Measurements from ENCODE around the gene KIRREL3.
"Not testable (repeated sequence)": the region's sequence is repeated elsewhere in the genome, so short reads cannot be mapped to it uniquely, and the experiment has no call there.

The KIRREL3 gene

DNA sequence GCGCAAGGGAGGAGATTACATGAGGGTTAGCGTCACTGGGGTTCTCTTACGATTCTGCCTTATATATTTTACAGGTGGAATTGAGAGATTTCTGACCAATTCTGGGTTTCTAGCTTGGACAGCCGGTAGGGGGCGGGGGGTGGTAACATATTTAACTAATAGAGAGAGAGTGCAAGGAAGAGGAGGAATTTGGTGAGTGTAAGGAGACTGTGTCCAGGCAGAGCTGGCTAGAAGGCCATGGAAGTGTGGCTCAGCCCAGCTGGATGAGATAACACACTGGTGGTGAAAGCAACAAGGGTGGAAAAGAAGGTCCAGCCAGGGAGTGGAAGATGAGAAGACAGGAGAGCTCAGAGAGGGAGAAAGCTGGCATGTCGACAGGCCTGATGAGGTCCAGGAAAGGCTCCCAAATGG, 588.6 kb downstream of the KIRREL3 start:
- no peak for DNase-seq

DNA sequence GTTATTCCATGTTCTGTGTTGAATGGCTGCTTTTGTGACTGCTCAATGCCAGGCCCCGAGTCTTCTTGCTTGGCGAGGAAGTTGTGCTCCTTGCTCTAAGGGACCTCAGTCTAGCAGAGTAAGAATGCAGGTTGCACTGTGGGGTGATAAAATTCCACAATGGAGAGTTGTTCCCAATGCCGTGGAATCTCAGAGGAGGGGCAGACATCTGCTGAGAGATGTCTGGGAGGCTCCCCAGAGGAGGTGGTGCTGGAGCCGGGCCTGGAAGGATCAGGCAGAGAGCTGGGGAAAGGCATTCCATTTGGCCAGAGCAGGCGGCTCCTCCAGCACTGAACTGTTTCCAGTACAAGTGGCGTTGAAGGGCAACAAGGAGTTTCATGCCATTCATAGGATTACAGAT, 589.9 kb downstream of the KIRREL3 start:
- no peak for DNase-seq

GRCh38 chr11:126409620-126409985, 591.0 kb downstream of the KIRREL3 start:
- no peak for DNase-seq

GRCh38 chr11:126408901-126409619, 591.5 kb downstream of the KIRREL3 start:
- no peak for DNase-seq

DNA sequence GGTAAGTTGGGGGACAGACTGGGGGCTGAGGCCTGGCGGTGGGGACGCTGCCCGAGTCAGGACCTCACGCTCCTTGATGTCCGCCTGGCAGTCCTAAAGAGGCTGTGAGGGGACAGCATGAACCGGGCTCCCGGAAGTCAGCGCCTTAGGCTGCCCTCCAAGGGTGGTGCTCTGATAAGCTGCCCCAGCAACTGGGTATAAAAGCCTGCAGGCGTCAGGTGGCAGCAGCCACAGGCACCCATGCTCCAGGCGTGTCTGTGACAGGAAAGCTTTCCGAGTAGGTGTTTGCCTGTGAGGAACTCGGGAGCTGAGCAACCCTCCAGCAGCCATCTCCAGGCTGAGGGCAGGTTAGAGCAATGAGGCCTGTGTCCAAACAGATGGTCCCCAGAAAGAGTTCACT, 592.1 kb downstream of the KIRREL3 start:
- no peak for DNase-seq

DNA sequence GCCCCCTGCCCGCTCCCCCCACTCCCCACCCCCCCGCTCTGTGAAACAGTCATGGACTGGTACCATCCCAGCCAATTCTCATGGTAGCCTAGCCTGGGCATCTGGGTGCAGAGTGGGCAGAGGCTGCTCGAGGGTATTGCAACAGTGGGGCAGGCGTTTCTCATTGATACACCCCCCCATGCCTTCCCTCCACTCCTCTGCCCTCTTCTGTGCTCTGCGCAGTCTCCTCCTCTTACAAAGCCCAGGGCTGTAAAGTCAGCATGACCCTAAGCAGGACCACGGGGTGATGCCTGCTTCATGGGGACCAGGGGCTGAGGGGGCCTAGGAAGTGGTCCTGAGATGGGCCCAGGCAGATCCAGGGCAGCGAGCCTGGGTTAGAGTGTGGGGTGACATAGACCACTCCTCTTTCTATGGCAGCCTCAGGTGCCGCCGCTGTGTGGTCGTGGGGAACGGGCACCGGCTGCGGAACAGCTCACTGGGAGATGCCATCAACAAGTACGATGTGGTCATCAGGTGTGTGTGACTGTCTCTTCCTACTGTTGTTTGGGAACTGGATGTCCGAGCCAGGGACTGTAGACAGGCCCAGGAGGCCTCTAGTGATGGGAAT, 592.8 kb downstream of the KIRREL3 start:
- DNase-seq: no peak

GRCh38 chr11:126407101-126407521, 593.5 kb downstream of the KIRREL3 start:
- DNase-seq: no peak

GRCh38 chr11:126406368-126406767, 594.2 kb downstream of the KIRREL3 start:
- no peak for DNase-seq

GRCh38 chr11:126405906-126406305, 594.7 kb downstream of the KIRREL3 start:
- no peak for DNase-seq

DNA sequence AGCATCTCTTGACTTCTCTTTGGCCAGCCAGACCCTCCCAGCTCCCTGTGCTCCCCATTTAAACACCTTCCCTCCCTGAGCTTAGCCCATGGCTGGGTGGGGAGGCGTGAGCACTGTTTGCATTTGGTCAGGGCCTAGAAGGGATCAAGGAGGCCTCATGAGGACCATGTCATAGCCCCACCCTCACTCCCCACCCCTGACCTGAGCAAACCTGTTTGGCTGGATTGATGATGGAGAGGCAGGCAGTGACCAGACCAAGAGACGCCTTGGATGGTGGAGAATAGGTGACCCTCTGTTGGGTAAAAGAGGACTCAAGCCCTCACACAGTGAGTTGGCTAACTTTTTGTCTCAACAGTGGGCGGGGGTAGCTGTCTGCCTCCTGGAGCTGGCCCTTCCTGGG, 595.2 kb downstream of the KIRREL3 start:
- no peak for DNase-seq

DNA sequence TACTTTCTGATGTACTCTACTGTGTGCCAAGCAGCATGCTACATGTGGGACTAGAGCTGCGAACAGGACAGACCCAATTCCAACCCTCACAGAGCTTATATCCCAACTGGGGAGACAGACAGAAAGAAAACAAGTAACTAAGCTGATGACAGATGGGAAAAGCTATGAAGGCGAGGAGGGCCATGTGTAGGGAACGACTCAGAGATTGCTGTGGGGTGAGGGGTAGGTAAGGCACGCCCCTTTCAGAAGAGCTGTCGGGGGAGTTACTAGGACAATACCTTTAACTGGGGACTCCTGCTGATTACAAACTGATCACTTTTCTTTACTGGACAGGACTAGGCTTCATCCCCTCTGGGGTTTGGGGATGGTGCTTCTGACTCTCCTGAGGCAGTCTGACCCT, 596.2 kb downstream of the KIRREL3 start:
- DNase-seq: no peak

GRCh38 chr11:126403658-126404057, 596.9 kb downstream of the KIRREL3 start:
- DNase-seq: no peak

GRCh38 chr11:126403022-126403581, 597.5 kb downstream of the KIRREL3 start:
- DNase-seq: no peak

GRCh38 chr11:126400479-126400878, 600.1 kb downstream of the KIRREL3 start:
- no peak for DNase-seq

DNA sequence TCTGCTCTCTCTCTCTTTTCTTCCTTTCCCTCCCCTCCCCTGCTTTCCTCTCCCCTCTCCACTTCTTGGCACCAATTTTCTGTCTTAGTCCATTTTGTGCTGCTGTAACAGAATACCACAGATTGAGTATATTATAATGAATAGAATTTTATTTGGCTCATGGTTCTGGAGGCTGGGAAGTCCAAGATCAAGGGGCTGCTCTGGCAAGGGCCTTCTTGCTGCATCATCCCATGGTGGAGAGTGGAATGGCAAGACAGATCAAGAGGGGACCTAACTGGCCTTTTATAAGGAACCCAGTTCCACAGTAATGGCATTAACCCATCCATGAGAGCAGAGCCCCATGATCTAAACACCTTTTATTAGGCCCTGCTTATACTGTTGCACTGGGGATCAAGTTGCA, 600.6 kb downstream of the KIRREL3 start:
- DNase-seq: no peak

DNA sequence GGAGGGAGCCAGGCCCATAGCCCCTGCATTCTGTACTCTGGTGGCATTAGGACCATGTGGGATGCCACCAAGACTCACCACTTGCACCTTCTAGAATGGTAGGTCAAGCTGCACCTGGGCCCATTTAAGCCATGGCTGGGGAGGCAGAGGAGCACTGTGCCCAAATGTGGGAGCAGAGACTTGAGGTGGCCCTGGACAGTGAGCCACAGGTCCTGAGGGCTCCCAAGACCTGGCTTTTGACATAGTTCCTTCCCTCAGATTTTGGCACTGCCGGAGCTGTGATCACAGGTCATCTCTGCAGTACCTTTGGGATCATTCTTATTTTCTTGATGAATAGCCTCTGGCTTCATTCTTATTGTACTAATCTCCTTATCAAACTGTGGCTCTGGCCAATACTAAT, 601.8 kb downstream of the KIRREL3 start:
- no peak for DNase-seq

- DNase-seq: no peak
Observed at GRCh38 chr11:126398296-126398695, 602.3 kb downstream of the KIRREL3 start.

- no peak for DNase-seq
Observed at GRCh38 chr11:126396965-126397364, 603.6 kb downstream of the KIRREL3 start.

- DNase-seq: not testable (repeated sequence)
Observed at GRCh38 chr11:126396266-126396665, 604.3 kb downstream of the KIRREL3 start.

GRCh38 chr11:126395784-126396183, 604.8 kb downstream of the KIRREL3 start:
- not testable (repeated sequence) for DNase-seq

GRCh38 chr11:126394634-126395072, 605.9 kb downstream of the KIRREL3 start:
- not testable (repeated sequence) for DNase-seq

- DNase-seq: no peak
Observed at GRCh38 chr11:126394036-126394435, 606.5 kb downstream of the KIRREL3 start.

GRCh38 chr11:126393143-126393542, 607.4 kb downstream of the KIRREL3 start:
- no peak for DNase-seq

- DNase-seq: no peak
Observed at GRCh38 chr11:126392633-126393013, 607.9 kb downstream of the KIRREL3 start.
